LHCN-M2 (cell line): ENCODE results near the gene MEIS3. TPM values are rescaled to one million over a fixed set of nuclear protein-coding genes. Genes with fewer than 3 reads are reported as not detected.

Experiments used
- DNase-seq: peaks from one replicate; pipeline ENCODE4 v3.0.0-alpha.2; 2012; ENCODE audit warnings: low read depth
- polyA plus RNA-seq: library from polyadenylated mRNA; unstranded; fragments of >200 nt; gene quantifications from one replicate; pipeline ENCODE4 v1.2.1, GENCODE V29; 2012; ENCODE audit warnings: missing spikeins
- total RNA-seq: library from RNA; depleted of rRNA; stranded (reverse); fragments of >200 nt; gene quantifications from 2 replicates; pipeline ENCODE4 v1.2.3, GENCODE V29; 2014; rRNA removed

Gene MEIS3
- 6.7 and 7.4 TPM in 2 replicates for total RNA-seq
- 14.0 TPM for polyA plus RNA-seq

DNA sequence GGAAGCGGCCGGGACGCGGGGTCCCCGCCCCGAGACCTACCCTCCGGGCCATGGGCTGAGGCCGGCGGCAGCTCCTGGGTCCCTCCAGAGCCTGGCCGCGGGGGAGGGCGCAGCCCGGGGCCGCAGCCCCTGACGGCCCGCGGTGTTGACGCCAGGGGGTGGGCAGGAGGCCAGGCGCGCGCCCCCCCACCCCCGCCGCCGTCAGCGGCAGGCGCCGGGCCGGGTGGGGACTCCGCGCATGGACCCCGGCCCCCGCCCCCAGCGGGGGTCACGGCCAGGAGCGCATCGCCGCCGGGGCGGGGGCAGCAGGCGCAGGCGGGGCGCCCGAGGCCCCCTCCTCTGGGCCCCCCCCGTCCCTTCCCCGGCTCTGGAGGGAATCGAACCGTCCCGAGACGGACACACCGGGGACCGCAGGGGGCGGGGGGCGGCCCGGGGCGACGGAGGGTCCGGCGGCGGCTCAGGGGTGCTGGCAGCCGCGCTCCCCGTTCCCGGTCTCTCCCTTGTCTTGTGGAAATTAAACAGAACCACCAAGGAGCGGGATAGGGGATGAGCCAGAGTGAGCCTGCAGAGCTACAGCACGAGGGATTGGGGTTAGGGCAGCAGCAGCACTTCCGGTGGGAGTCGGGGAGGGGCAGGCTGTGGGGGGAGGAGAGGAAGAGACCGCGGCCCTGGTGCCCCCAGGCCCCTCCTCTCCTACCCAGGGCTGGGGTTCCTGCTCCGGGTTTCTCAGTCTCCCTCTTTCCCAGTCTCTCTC lies at the start of gene MEIS3:
Gene MEIS3 (minus strand): TSS at position 498 of the 754 bp plus-strand sequence. CDS start 446 bp downstream, at position 52.
- no peak for DNase-seq

DNA sequence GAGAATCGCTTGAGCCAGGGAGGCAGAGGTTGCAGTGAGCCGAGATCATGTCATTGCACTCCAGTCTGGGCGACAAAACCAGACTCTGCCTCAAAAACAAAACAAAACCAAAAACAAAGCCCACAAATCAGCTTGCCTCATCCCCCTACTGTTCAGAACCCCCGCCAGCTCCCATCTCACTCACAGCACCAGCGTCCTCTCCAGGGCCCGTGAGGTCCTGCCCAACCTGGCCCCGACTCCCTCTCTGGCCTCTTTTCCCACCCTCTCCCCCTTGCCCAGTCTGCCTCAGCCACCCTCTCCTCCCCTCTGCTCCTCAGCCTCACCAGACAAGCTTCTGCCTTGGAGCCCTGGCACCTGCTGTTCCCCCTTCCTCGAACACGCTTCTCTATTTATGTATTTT lies 48.6 kb upstream of the MEIS3 start:
- no peak for DNase-seq

- no peak for DNase-seq
Observed at GRCh38 chr19:47465957-47466356, 46.6 kb upstream of the MEIS3 start.

- no peak for DNase-seq
Observed at GRCh38 chr19:47464675-47465419, 45.5 kb upstream of the MEIS3 start.

GRCh38 chr19:47461876-47462275 lies 42.5 kb upstream of the MEIS3 start:
- no peak for DNase-seq

DNA sequence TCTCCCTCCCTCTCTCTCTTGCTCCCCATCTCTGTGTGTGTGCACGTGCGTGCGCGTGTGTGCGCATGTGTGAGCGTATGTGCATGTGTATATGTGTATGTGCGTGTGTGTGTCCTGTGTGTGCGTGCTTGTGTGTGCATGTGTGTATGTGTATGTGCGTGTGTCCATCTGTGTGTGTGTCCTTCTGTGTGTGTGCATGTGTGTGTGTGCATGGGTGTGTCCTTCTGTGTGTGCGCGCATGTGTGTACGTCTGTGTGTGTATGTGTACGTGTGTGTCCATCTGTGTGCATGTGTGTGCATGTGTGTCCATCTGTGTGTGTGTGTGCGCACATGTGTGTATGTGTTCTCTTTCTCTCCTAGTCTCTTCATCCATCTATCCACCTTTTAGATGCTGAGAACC lies 40.1 kb upstream of the MEIS3 start:
- no peak for DNase-seq

GRCh38 chr19:47458672-47459071 lies 39.3 kb upstream of the MEIS3 start:
- DNase-seq = no peak

DNA sequence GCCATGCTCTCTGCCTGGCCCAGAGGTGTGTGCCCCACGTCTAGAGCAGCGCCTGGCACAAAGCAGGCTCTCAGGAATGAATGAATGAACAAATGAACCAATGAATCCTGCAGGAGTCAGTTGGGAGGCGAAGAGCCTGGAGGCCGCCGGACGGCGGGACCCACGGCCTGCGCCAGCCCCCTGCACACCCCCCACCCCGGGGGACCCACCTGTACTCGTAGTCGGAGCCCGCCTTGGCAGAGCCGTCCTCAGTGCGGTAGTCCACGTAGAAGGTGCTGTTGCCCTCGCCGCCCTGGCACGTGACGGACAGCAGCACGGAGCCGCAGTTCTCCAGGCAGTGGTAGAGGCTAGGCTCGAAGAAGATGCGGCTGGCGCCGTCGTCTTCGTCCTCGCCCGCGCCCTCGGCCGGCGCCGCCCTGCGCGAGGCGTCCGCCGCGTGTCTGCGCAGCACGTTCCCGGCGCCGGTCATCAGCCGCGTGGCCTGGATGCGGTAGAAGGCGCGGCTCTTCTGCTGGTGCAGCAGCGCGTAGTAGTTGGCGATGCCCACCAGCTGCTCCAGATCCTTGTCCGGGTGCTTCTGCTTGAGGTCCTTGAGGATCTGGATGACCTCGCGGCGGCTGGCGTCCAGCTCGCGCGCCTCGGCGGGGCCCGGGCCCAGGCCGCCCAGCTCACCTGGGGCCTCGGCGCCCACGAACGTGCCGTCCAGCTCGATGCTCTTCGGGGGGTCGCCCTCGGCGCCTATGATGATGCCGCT lies 37.6 kb upstream of the MEIS3 start:
- no peak for DNase-seq

GRCh38 chr19:47450478-47450877 lies 31.2 kb upstream of the MEIS3 start:
- DNase-seq = no peak

DNA sequence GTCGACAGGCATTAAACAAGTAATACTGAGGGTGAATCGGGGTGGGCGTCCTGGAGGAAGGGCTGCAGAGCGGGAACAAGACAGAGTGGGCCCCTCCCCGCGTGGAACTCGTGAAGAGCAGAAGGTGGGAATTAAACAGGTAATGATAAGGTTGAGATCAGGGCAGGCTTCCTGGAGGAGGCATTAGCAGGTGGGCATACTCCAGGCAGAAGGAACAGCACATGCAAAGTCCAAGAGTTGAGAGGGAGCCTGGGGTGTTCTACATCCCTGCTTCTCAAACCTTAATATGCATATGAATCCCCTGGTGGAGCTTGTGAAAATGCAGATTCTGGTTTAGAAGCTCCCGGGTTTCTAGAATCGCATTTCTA lies 29.0 kb upstream of the MEIS3 start:
- DNase-seq = no peak

DNA sequence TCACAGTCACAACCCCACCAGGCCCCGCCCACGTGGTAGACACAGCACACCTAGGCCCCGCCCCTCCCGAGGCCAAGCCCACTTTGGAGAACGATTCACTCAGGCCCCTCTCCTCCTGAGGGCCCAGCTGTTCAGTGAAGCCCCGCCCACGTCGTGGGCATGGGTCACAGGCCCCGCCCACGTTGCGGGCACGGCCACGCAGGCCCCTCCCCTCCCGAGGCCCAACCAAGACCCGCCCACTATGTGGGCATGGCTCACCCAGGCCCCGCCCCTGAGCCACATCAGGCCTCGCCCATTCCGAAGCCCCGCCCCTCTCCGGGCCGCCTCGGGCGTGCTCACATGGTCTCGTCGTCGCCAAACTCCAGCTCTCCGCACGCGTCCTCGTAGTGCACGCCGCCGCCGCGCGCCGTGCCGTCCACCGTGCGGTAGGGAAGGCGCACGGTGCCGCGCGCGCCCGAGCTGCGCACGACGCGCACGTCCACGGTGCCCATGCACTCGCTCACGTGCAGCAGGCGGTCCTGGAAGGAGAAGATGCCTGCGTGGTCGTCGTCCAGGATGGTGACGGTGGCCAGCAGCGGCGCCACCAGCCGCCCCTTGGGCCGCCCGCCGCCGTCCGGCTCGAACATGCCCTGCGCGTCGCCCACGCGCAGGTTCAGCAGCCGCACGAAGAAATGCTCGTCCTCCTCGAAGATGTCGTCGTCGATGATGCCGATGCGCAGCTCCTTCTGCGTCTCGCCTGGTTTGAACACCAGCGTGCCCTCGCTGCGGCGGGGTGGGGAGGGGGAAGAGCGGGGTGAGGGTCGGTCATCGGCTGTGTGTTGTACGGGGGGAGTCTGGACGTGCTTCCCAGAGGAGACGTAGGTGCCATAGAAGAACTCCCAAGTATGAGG lies 28.4 kb upstream of the MEIS3 start:
- DNase-seq = peak; percentile 19

- DNase-seq = no peak
Observed at GRCh38 chr19:47446534-47447469, 27.5 kb upstream of the MEIS3 start.

GRCh38 chr19:47445937-47446402 lies 26.6 kb upstream of the MEIS3 start:
- no peak for DNase-seq

- DNase-seq = no peak
Observed at GRCh38 chr19:47445527-47445926, 26.2 kb upstream of the MEIS3 start.

GRCh38 chr19:47444388-47444821 lies 25.1 kb upstream of the MEIS3 start:
- DNase-seq = no peak

- DNase-seq = no peak
Observed at GRCh38 chr19:47443331-47443730, 24.0 kb upstream of the MEIS3 start.

- DNase-seq = no peak
Observed at GRCh38 chr19:47438793-47439220, 19.5 kb upstream of the MEIS3 start.

- DNase-seq = no peak
Observed at GRCh38 chr19:47437500-47437899, 18.2 kb upstream of the MEIS3 start.

DNA sequence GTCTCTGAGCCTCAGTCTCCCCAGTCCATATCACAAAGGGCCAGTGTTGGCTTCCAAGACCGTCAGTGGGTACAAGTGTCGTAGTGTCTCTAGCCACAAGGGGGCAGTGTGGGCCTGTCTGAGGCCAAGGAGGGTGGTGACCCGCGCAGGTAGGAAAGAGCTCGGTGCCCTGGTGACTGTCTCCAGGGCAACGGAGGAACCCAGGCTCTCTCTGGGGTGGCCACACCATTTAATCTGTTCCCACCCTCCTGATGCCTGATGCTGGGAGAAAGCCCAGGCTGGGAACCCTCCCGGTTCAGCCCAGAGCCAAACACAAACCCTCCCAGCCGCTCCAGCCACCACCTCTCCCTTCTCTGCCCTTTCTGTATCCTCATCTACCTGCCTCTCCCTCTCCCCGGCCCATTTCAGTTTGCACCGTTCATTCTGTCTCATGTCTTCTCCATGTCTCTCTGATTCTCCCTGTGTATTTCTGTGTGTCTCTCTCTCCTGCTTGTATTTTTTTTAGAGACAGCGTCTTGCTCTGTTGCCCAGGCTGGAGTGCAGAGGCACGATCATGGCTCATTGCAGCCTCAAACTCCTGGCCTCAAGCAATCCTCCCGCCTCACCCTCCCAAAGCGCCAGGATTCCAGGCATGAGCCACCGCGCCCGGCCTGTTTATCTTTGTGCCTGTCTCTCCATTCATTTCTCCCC lies 17.5 kb upstream of the MEIS3 start:
- peak; percentile 39 for DNase-seq
